ENCODE data around the gene UNC5B.

The UNC5B gene

GRCh38 chr10:71346731-71347130 lies 134.4 kb downstream of the UNC5B start:
- TF ChIP-seq CTCF (IDR thresholded peaks at IDR 0.05; ENCODE audit: low read depth, low read length, missing control alignments), result no peak
- H3K4me3 ChIP-seq (ENCODE audit: low read depth, low read length), result no peak overlapping the region
- no peak for DNase-seq (ENCODE audit: low read depth)

- no peak overlapping the region for H3K4me3 ChIP-seq (ENCODE audit: low read depth, low read length)
- TF ChIP-seq CTCF (IDR thresholded peaks at IDR 0.05; ENCODE audit: low read depth, low read length, missing control alignments), result no peak
- no peak for DNase-seq (ENCODE audit: low read depth)
Observed at GRCh38 chr10:71347587-71348395, 135.4 kb downstream of the UNC5B start.

GRCh38 chr10:71348850-71349249 lies 136.5 kb downstream of the UNC5B start:
- no peak for TF ChIP-seq CTCF (IDR thresholded peaks at IDR 0.05; ENCODE audit: low read depth, low read length, missing control alignments)
- no peak overlapping the region for H3K4me3 ChIP-seq (ENCODE audit: low read depth, low read length)
- DNase-seq (ENCODE audit: low read depth), result no peak

GRCh38 chr10:71349406-71349805 lies 137.0 kb downstream of the UNC5B start:
- DNase-seq (ENCODE audit: low read depth), result no peak
- no peak overlapping the region for H3K4me3 ChIP-seq (ENCODE audit: low read depth, low read length)
- TF ChIP-seq CTCF (IDR thresholded peaks at IDR 0.05; ENCODE audit: low read depth, low read length, missing control alignments), result no peak

GRCh38 chr10:71351087-71351486 lies 138.7 kb downstream of the UNC5B start:
- no peak for DNase-seq (ENCODE audit: low read depth)
- no peak for TF ChIP-seq CTCF (IDR thresholded peaks at IDR 0.05; ENCODE audit: low read depth, low read length, missing control alignments)
- no peak overlapping the region for H3K4me3 ChIP-seq (ENCODE audit: low read depth, low read length)

GRCh38 chr10:71351628-71352319 lies 139.4 kb downstream of the UNC5B start:
- no peak for DNase-seq (ENCODE audit: low read depth)
- H3K4me3 ChIP-seq (ENCODE audit: low read depth, low read length), result no peak overlapping the region
- no peak for TF ChIP-seq CTCF (IDR thresholded peaks at IDR 0.05; ENCODE audit: low read depth, low read length, missing control alignments)
